Neural crest cell (in vitro differentiated cells): Measurements from ENCODE around the gene BPIFA1. TPM values are rescaled to one million over a fixed set of nuclear protein-coding genes. Genes with fewer than 3 reads are reported as not detected.

ENCODE experiments used
- DNase-seq: peaks from one replicate; pipeline ENCODE4 v3.0.0; 2021; ENCODE audit warnings: low read depth, mixed read lengths, low spot score
- H3K27ac Mint-ChIP-seq: one replicate; pipeline ENCODE4 v1.8.0; 2021; ENCODE audit warnings: mild to moderate bottlenecking, mixed read lengths; ENCODE audit not compliant: unreplicated experiment
- H3K27me3 Mint-ChIP-seq: 2 replicates; pipeline ENCODE4 v1.8.0; 2021; ENCODE audit warnings: low read depth, mild to moderate bottlenecking, mixed read lengths
- H3K36me3 Mint-ChIP-seq: 2 replicates; pipeline ENCODE4 v1.8.0; 2021; ENCODE audit warnings: low read depth, mild to moderate bottlenecking, mixed read lengths
- H3K4me1 Mint-ChIP-seq: 2 replicates; pipeline ENCODE4 v1.8.0; 2021; ENCODE audit warnings: mixed read lengths
- H3K4me3 Mint-ChIP-seq: one replicate; pipeline ENCODE4 v1.8.0; 2021; ENCODE audit warnings: mild to moderate bottlenecking, mixed read lengths
- H3K9me3 Mint-ChIP-seq: 2 replicates; pipeline ENCODE4 v1.8.0; 2021; ENCODE audit warnings: mixed read lengths
- CTCF ChIP-seq: fragments of 200-600 bp; sonication (generic); conservative IDR thresholded peaks from 2 replicates; pipeline ENCODE4 v1.5.0; 2021; ENCODE audit warnings: antibody characterized with exemption, mild to moderate bottlenecking
- total RNA-seq: library from RNA; stranded (reverse); gene quantifications from 2 replicates; pipeline ENCODE4 v1.2.1, GENCODE V29; 2021

Gene BPIFA1
- total RNA-seq, 1 donor from 2014 or later = not detected

DNA sequence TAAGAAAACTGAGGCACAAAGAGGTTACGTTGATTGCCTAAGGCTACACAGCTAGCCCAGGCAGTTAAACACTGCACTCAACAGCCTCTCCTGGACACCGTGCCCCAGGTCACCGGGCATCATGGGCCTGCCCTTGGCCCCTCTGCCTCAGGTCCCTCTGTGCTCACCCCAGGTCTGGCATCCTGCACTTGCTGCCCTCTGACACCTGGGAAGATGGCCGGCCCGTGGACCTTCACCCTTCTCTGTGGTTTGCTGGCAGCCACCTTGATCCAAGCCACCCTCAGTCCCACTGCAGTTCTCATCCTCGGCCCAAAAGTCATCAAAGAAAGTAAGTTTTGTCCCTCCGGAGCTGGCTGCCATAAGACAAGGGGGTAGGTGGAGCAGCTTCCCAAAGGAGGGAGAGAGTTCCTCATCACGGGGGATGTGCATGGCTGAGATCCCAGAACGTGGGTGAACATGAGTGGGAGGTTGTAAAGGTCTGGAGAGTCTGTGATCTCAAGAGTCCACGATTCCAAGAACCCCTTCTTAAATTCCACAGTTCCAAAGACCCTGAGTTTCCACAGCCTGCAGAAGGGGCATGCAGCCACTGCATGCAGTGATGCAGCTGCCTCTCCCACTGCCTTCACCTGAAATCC is 50.2 kb downstream of the BPIFA1 start:
- Mint-ChIP-seq H3K27ac (no peak overlapping the region), H3K4me1 (no peaks in the 10 kb centered on the region), H3K36me3 (no peaks in the 10 kb centered on the region), H3K27me3 (peaks cover 40% of the 10 kb centered on the region), H3K4me3 (no peak overlapping the region), H3K9me3 (no peaks in the 10 kb centered on the region)
- no peak for TF ChIP-seq CTCF
- no peak for DNase-seq

DNA sequence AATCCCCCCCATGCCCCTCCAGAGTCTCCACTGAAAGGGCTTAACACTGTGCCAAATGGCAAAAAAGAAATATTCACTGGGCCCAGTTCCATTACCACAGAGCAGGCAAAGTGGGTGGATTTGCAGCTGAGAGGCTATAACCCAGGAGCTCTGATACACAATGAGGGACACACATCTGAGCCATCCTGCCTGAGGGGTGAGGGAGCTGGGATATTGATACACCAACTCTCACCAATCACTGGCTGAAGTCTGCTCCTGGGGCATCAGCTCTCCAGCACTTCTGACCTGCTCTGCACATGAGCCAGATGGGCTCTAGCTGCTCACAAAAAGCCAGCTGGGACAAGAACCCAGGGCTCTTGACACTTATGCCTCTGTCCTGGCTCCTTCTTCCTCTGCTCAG is 52.1 kb downstream of the BPIFA1 start:
- peaks cover 42% of the 10 kb centered on the region for H3K27me3 Mint-ChIP-seq
- no peak for TF ChIP-seq CTCF
- no peak for DNase-seq
- no peak overlapping the region for H3K4me3 Mint-ChIP-seq
- H3K36me3 Mint-ChIP-seq = no peaks in the 10 kb centered on the region
- no peaks in the 10 kb centered on the region for H3K4me1 Mint-ChIP-seq
- no peaks in the 10 kb centered on the region for H3K9me3 Mint-ChIP-seq
- H3K27ac Mint-ChIP-seq = no peak overlapping the region

- Mint-ChIP-seq H3K4me1 (no peaks in the 10 kb centered on the region), H3K9me3 (no peaks in the 10 kb centered on the region), H3K4me3 (no peak overlapping the region), H3K27ac (no peak overlapping the region), H3K36me3 (no peaks in the 10 kb centered on the region), H3K27me3 (peaks cover 53% of the 10 kb centered on the region)
- no peak for TF ChIP-seq CTCF
- no peak for DNase-seq
These were observed 55.1 kb downstream of the BPIFA1 start for GRCh38 chr20:33290852-33291251.

GRCh38 chr20:33291416-33291815 is 55.6 kb downstream of the BPIFA1 start:
- Mint-ChIP-seq H3K4me3 (no peak overlapping the region), H3K27ac (no peak overlapping the region), H3K4me1 (no peaks in the 10 kb centered on the region), H3K27me3 (peaks cover 54% of the 10 kb centered on the region), H3K36me3 (no peaks in the 10 kb centered on the region), H3K9me3 (no peaks in the 10 kb centered on the region)
- no peak for DNase-seq
- TF ChIP-seq CTCF = no peak

- TF ChIP-seq CTCF = peak; percentile 99
- Mint-ChIP-seq H3K4me1 (no peaks in the 10 kb centered on the region), H3K4me3 (no peak overlapping the region), H3K27ac (no peak overlapping the region), H3K27me3 (peaks cover 54% of the 10 kb centered on the region), H3K36me3 (no peaks in the 10 kb centered on the region), H3K9me3 (no peaks in the 10 kb centered on the region)
- peak; percentile 65 for DNase-seq
These were observed 56.1 kb downstream of the BPIFA1 start for GRCh38 chr20:33291830-33292355.

Other genes with a start within 250 kb of the BPIFA1 start
- not detected in 2 replicates for gene SUN5, start 231.6 kb upstream of the BPIFA1 start, total RNA-seq
- gene BPIFB2, start 228.3 kb upstream of the BPIFA1 start, total RNA-seq = not detected in 2 replicates
- not detected in 2 replicates for gene BPIFB6, start 204.3 kb upstream of the BPIFA1 start, total RNA-seq
- gene BPIFB3, start 182.1 kb upstream of the BPIFA1 start, total RNA-seq = not detected in 2 replicates
- not detected in 2 replicates for gene BPIFB4, start 156.4 kb upstream of the BPIFA1 start, total RNA-seq
- not detected in 2 replicates for gene BPIFA2, start 67.8 kb upstream of the BPIFA1 start, total RNA-seq
- not detected in 2 replicates for gene BPIFA3, start 18.6 kb upstream of the BPIFA1 start, total RNA-seq
- gene BPIFB1, start 47.2 kb downstream of the BPIFA1 start, total RNA-seq = not detected in 2 replicates
- gene CDK5RAP1, start 165.5 kb downstream of the BPIFA1 start, total RNA-seq = 56.3 and 58.7 TPM in 2 replicates
- 9.4 and 10.3 TPM in 2 replicates for gene SNTA1, start 207.8 kb downstream of the BPIFA1 start, total RNA-seq